OCI-LY1 (cell line): ENCODE results near the gene CCL2.

Experiments
- EZH2 ChIP-seq: fragments of 200-600 bp; sonication (generic), shearing (Covaris generic); IDR thresholded peaks from 2 replicates; pipeline ENCODE4 v1.8.0; 2017; ENCODE audit warnings: borderline replicate concordance, mixed run types, mild to moderate bottlenecking, antibody characterized with exemption, low read length, moderate library complexity, mixed read lengths
- TF ChIP-seq, protein P1 (sequence below): fragments of 200-600 bp; sonication (generic), shearing (Covaris generic); IDR thresholded peaks from 2 replicates; pipeline ENCODE4 v1.5.1; 2017; ENCODE audit warnings: mild to moderate bottlenecking, antibody characterized with exemption, low read length, moderate library complexity, mixed read lengths

DNA sequence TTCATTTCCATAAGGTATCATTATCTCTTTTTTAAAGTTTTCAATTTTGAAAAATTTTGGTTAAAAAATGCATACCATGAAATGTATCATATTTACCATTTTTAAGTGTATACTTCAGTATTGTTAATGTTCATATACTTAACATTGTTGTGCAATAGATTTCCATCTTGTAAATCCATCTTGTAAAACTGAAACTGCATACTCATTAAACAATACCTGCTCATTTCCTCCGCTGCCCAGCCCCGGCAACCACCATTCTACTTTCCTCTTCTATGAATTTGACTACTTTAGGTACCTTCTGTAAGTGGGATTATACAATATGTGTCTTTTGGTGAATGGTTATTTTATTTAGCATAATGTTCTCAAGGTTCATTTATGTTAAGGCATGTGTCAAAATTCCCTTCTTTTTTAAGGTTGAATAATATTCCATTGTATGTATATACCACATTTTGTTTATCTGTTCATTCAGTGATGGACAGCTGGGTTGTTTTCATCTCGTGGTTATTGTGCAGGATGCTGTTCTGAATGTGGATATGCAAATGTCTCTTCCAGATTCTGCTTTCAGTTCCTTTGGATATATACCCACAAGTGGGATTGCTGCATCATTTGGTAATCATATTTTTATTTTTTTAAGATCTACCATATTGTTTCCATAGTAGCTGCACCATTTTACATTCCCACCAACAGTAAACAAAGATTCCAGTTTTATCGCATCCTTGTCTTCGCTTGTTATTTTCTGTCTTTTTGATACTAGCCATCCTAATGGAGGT is 6.7 kb downstream of the CCL2 start:
- TF ChIP-seq, protein P1, sequence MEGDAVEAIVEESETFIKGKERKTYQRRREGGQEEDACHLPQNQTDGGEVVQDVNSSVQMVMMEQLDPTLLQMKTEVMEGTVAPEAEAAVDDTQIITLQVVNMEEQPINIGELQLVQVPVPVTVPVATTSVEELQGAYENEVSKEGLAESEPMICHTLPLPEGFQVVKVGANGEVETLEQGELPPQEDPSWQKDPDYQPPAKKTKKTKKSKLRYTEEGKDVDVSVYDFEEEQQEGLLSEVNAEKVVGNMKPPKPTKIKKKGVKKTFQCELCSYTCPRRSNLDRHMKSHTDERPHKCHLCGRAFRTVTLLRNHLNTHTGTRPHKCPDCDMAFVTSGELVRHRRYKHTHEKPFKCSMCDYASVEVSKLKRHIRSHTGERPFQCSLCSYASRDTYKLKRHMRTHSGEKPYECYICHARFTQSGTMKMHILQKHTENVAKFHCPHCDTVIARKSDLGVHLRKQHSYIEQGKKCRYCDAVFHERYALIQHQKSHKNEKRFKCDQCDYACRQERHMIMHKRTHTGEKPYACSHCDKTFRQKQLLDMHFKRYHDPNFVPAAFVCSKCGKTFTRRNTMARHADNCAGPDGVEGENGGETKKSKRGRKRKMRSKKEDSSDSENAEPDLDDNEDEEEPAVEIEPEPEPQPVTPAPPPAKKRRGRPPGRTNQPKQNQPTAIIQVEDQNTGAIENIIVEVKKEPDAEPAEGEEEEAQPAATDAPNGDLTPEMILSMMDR = no peak
- no peak for TF ChIP-seq EZH2
